B cell (primary cell): ENCODE data around the gene RPL29. TPM values are rescaled to one million over a fixed set of nuclear protein-coding genes. Genes with fewer than 3 reads are reported as not detected.
A peak's percentile ranks its signal among the peaks of the same experiment; 100 is the strongest.

ENCODE experiments used
- ATAC-seq: fragments of 200-7000 bp; cut with Tn5 transposase; one replicate; pipeline ENCODE4 v1.10.0; 2021; ENCODE audit warnings: low read depth, mild to moderate bottlenecking, moderate number of reproducible peaks, moderate library complexity
- CTCF ChIA-PET: fragments of 350-600 bp; sonication (Branson Sonifier 250); formaldehyde crosslinking; loops from one replicate; lab custom pipeline; 2021; ENCODE audit warnings: antibody characterized with exemption, inconsistent platforms; lab: Charles Lee
- POLR2A ChIA-PET: fragments of 350-600 bp; sonication (Branson Sonifier 250); formaldehyde crosslinking; loops from one replicate; lab custom pipeline; 2021; ENCODE audit warnings: antibody characterized with exemption; lab: Charles Lee
- DNase-seq: peaks from one replicate; pipeline ENCODE4 v3.0.0; 2013
- H2AFZ ChIP-seq: 2 replicates; pipeline ENCODE4 v1.6.1; 2012; ENCODE audit warnings: mild to moderate bottlenecking, low read depth, low read length; ENCODE audit not compliant: insufficient read depth, poor library complexity, severe bottlenecking
- H3K27ac ChIP-seq, 2 donors: 1 replicate in 1 of 2; 2 replicates in 1 of 2; pipeline ENCODE4 v1.5.1; 2012 to 2013; ENCODE audit warnings: low read length in 2 of 2, mild to moderate bottlenecking in 2 of 2, moderate library complexity in 1 of 2
- H3K27me3 ChIP-seq, 4 experiments: fragments of 200-600 bp in 1 of 4; sonication (generic) in 1 of 4; replicated peaks in 1 of 4; 1 replicate in 2 of 4; 2 replicates in 2 of 4; pipeline versions ENCODE4 v1.6.1 to v1.7.0; 2013 to 2016; ENCODE audit warnings: low read length in 3 of 4, mild to moderate bottlenecking in 2 of 4, mixed read lengths in 1 of 4, moderate library complexity in 1 of 4; ENCODE audit not compliant: insufficient read depth in 4 of 4, control insufficient read depth in 3 of 4; ENCODE audit errors: control extremely low read depth in 1 of 4
- H3K36me3 ChIP-seq, 2 experiments: replicated peaks in 1 of 2; 1 replicate in 1 of 2; 2 replicates in 1 of 2; pipeline versions ENCODE4 v1.6.1 to v1.7.1; 2013; ENCODE audit warnings: low read length in 1 of 2; ENCODE audit not compliant: insufficient read depth in 2 of 2, control insufficient read depth in 1 of 2; ENCODE audit errors: control extremely low read depth in 1 of 2, extremely low read depth in 1 of 2
- H3K4me1 ChIP-seq, 2 donors: fragments of 200-600 bp in 1 of 2; sonication (generic) in 1 of 2; 1 replicate in 1 of 2; 2 replicates in 1 of 2; pipeline versions ENCODE4 v1.5.1 to v1.6.1; 2013 to 2017; ENCODE audit warnings: low read length in 2 of 2; ENCODE audit not compliant: control insufficient read depth in 2 of 2, insufficient read depth in 2 of 2
- H3K4me2 ChIP-seq: replicated peaks from 2 replicates; pipeline ENCODE3; 2012; ENCODE audit warnings: mild to moderate bottlenecking, low read depth, low read length; ENCODE audit not compliant: poor library complexity, severe bottlenecking
- H3K4me3 ChIP-seq, 5 experiments: fragments of 200-600 bp in 1 of 5; sonication (generic) in 1 of 5; 1 replicate in 3 of 5; 2 replicates in 2 of 5; pipeline versions ENCODE4 v1.5.1 to v1.7.0; 2011 to 2016; ENCODE audit warnings: low read length in 4 of 5, mild to moderate bottlenecking in 4 of 5, low read depth in 2 of 5, control low read depth in 1 of 5, moderate library complexity in 1 of 5; ENCODE audit not compliant: insufficient read depth in 1 of 5; ENCODE audit errors: control extremely low read depth in 1 of 5, extremely low read depth in 1 of 5
- H3K79me2 ChIP-seq: fragments of 200-600 bp; sonication (generic); one replicate; pipeline ENCODE4 v1.6.0; 2016; ENCODE audit warnings: low read length; ENCODE audit not compliant: control insufficient read depth, insufficient read depth
- H3K9ac ChIP-seq: fragments of 200-600 bp; sonication (generic); 2 replicates; pipeline ENCODE4 v1.6.1; 2017; ENCODE audit warnings: mild to moderate bottlenecking, low read length, moderate library complexity
- H3K9me3 ChIP-seq, 3 donors: one replicate each; pipeline versions ENCODE4 v1.6.1 to v1.7.1; 2013; ENCODE audit warnings: low read length in 2 of 3; ENCODE audit not compliant: control insufficient read depth in 2 of 3, insufficient read depth in 1 of 3; ENCODE audit errors: control extremely low read depth in 1 of 3
- H4K20me1 ChIP-seq: 2 replicates; pipeline ENCODE4 v1.6.0; 2012; ENCODE audit warnings: mild to moderate bottlenecking, low read length; ENCODE audit not compliant: insufficient read depth, control insufficient read depth, poor library complexity, severe bottlenecking
- H3K27ac Mint-ChIP-seq: one replicate; pipeline ENCODE4 v1.8.0; 2021; ENCODE audit warnings: mixed read lengths
- H3K27me3 Mint-ChIP-seq: one replicate; pipeline ENCODE4 v1.8.0; 2021; ENCODE audit warnings: mixed read lengths
- H3K4me1 Mint-ChIP-seq: one replicate; pipeline ENCODE4 v1.8.0; 2021; ENCODE audit warnings: mixed read lengths
- H3K4me3 Mint-ChIP-seq: one replicate; pipeline ENCODE4 v1.8.0; 2021; ENCODE audit warnings: mixed read lengths
- H3K9me3 Mint-ChIP-seq: one replicate; pipeline ENCODE4 v1.8.0; 2022; ENCODE audit warnings: mixed read lengths; ENCODE audit not compliant: insufficient read depth
- CTCF ChIP-seq: fragments of 200-600 bp; IDR thresholded peaks from one replicate; pipeline ENCODE4 v1.8.0; 2022; ENCODE audit warnings: antibody characterized with exemption, mild to moderate bottlenecking
- EZH2 ChIP-seq: IDR thresholded peaks from 2 replicates; pipeline ENCODE4 v1.6.1; 2012; ENCODE audit warnings: borderline replicate concordance, low read depth, mild to moderate bottlenecking, moderate library complexity, low read length; ENCODE audit not compliant: insufficient read depth, poor library complexity, severe bottlenecking
- WGBS: methylation state at CpG from one replicate; pipeline ENCODE4 v1.1.5; 2013; ENCODE audit warnings: missing lambda C conversion rate; ENCODE audit not compliant: insufficient coverage; 5-methylcytosine and 5-hydroxymethylcytosine counted together
- intact Hi-C: fragments of 100-400 bp; cut with micrococcal nuclease; formaldehyde crosslinking; loops from one replicate; pipeline ENCODE4 v1.10.0; 2022
- polyA plus RNA-seq: library from polyadenylated mRNA; depleted of rRNA; stranded (reverse); fragments of >200 nt; gene quantifications from 2 replicates; pipeline ENCODE4 v1.2.3, GENCODE V29; 2012
- total RNA-seq, 2 donors: library from RNA; stranded (reverse); fragments of 120-200 nt in 1 of 2; gene quantifications; 1 replicate in 1 of 2; 2 replicates in 1 of 2; pipeline versions ENCODE4 v1.2.3 to v1.2.4, GENCODE V29; 2013 to 2022

RPL29 gene
- total and polyA plus RNA-seq, 2 donors (not counting 1 experiment from before 2014, with no cell fraction given): 1,552 to 3,787 TPM

GRCh38 chr3:51982838-51983577, 12.7 kb downstream of the RPL29 start, which contains the start of gene ACY1:
ACY1 (plus strand) TSS chr3:51983535; CDS start chr3:51984065, 530 bp downstream.
- POLR2A ChIA-PET: interaction anchor here (0.6 to 4.0 kb wide), 7 partner anchors 9 to 1639 kb away, joined by 3 to 25 read pairs (median 6); partner anchors contain the start of genes ABHD14A, ABHD14B, PCBP4 and POC1A
- H3K27me3 ChIP-seq: no peaks in the 10 kb centered on the region
- intact Hi-C loops: loop anchor here (1.0 kb wide), 3 partner anchors 9 to 74 kb away; partner anchors contain the start of genes ABHD14B and RPL29
- H3K4me2 ChIP-seq: peak within 1 kb of the TSS; percentile 88
- no peaks in the 10 kb centered on the region for H4K20me1 ChIP-seq
- peaks cover 17% of the 10 kb centered on the region for H3K4me1 Mint-ChIP-seq
- peak within 1 kb of the TSS; percentile 92 for H3K4me3 Mint-ChIP-seq
- CTCF ChIA-PET: interaction anchor here (0.7 to 4.0 kb wide), 14 partner anchors 8 to 465 kb away, joined by 3 to 29 read pairs (median 4); partner anchors contain the start of genes ABHD14A, ABHD14B, RPL29 and RRP9
- peak; percentile 79 for ATAC-seq
- WGBS: under 1% methylated on average over 68 of the region's 68 CpGs
- no peaks in the 10 kb centered on the region for H3K9me3 ChIP-seq
- DNase-seq: peak; percentile 72
- peaks cover 10 to 19% of the 10 kb centered on the region in 2 donors for H3K4me1 ChIP-seq
- H2AFZ ChIP-seq: peak within 1 kb of the TSS; percentile 90
- peak within 1 kb of the TSS; percentile 93 for H3K27ac Mint-ChIP-seq
- TF ChIP-seq CTCF (peak; percentile 46), EZH2 (no peak)
- H3K9ac ChIP-seq: peak within 1 kb of the TSS; percentile 77
- peaks cover 17% of the 10 kb centered on the region for H3K79me2 ChIP-seq
- H3K4me3 ChIP-seq: peak within 1 kb of the TSS; percentile 47 to 68 (median 58)
- H3K9me3 Mint-ChIP-seq: no peaks in the 10 kb centered on the region
- H3K36me3 ChIP-seq: peaks cover 0 to 5% of the 10 kb centered on the region in 2 experiments
- no peaks in the 10 kb centered on the region for H3K27me3 Mint-ChIP-seq
- H3K27ac ChIP-seq: peak within 1 kb of the TSS; percentile 65 to 76
